Activated CD4-positive, CD25-positive, alpha-beta regulatory T cell (primary cell): ENCODE measurements around the gene LIPC.

Experiments
- DNase-seq, 4 experiments: peaks; one replicate each; lab custom pipeline; 2025; lab: John Stamatoyannopoulos, UW

The LIPC gene

GRCh38 chr15:58406811-58407210 is 25.0 kb upstream of the LIPC start:
- DNase-seq, result no peak

DNA sequence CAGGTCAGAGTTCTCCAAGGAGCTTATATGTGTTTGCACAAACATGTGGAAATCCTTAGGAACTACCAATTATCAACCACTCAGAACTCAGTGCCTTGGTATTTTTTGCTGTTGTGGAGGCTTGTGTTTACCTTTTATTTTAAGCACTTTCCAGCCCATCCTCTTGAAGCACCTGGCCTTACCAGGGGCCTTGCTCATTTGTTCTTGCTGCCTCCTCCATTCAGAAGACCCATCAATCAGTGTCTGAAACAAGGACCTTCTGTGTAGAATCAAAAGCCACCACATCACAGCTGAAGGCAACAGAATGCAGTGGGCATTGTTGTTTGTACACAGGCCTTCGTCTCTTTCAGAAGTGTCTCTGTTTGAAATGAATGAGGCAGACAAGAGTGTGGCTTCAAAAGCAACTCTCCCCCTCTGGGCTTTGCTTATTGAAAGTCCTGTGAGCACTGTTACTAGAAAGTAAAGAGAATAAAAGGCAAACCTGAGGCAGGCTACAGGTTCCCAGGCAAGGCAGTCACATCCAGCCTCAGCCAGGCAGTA is 24.5 kb upstream of the LIPC start:
- DNase-seq, result no peak

DNA sequence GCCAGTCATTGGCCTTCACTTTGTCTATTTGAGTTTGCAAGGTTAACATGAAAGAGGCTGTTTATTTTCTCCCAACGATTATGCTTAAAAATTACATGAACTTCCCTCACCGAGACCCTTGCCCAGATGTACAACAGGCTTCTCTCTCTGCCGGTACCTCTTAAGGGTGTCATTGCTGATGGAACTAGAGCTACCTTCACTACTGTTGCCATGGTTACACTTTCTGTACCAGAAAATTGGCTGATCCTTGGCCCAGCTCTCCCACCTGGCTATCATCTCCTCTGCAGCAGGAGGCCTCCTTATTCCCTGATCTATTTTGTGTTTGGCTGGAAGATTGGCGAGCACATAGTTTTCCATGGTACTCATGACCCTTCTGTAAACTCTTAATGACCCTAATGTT is 24.0 kb upstream of the LIPC start:
- DNase-seq, result no peak

GRCh38 chr15:58409861-58410260 is 21.9 kb upstream of the LIPC start:
- DNase-seq, result no peak

DNA sequence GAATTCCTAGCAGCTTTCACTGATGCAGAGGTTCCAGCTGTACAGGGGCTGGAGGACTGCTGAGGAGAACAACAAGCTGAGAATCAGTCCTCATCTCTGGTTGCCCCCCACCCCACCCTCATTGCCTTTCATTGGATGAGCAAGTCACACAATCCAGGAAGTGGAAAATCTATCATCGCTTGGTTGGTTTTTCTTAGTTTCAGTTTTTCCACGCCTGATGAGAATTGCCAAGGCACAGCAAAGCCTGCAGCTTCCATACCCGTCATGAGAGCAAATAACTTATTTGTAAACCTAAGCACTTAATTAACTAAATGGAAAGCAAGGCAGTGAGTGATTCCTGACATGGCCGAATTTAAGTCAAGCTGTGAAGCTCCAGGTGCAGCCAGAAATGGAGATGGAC is 21.4 kb upstream of the LIPC start:
- no peak for DNase-seq

DNA sequence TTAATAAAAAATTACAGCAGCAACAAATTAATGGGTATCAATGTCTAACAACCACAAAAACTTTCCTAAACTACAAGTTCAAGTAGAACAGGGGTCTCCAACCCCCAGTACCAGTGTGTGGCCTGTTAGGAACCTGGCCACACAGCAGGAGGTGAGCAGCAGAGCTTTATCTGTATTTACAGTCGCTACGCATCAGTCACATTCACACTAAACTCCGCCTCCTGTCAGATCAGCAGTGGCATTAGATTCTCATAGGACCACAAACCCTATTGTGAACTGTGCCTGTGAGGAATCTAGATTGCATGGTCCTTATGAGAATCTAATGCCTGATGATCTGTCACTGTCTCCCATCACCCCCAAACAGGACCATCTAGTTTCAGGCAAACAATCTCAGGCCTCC is 18.5 kb upstream of the LIPC start:
- no peak for DNase-seq

DNA sequence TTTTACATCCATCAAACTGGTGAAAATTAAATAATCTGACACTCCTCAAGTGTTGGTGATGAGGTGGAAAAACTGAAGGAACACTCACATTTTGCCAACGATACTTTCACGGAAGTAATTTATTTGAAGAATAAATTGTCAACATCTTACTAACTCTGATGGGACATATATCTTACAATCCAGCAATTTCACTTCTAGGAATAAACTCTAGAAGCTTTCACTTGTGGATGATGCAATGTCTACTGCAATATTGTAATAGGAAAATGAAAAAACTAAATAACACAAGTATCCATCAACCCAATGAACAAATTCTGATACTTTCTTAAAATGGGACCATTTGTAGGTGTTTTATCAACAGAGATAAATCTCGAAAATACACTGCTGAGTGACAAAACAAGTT is 16.2 kb upstream of the LIPC start:
- DNase-seq, result no peak

DNA sequence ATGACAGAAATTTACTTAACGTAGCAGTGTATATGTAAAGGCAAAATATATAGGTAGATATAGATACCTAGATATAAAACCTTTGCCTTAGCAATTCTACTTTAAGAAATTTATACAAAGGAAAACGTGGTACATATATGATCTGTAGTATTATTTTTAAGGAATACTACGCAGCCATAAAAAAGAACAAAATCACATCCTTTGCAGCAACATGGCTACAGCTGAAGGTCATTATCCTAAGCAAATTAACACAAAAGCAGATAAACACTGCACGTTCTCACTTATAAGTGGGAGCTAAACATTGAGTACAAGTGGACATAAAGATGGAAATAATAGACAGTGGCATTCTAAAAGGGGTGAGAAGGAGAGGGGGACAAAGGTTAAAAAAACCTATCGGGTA is 14.8 kb upstream of the LIPC start:
- no peak for DNase-seq

- no peak for DNase-seq
These were observed 13.7 kb upstream of the LIPC start for GRCh38 chr15:58418135-58418534.

- DNase-seq, result no peak
These were observed 11.8 kb upstream of the LIPC start for GRCh38 chr15:58419803-58420524.

GRCh38 chr15:58420579-58421043 is 11.2 kb upstream of the LIPC start:
- no peak for DNase-seq

DNA sequence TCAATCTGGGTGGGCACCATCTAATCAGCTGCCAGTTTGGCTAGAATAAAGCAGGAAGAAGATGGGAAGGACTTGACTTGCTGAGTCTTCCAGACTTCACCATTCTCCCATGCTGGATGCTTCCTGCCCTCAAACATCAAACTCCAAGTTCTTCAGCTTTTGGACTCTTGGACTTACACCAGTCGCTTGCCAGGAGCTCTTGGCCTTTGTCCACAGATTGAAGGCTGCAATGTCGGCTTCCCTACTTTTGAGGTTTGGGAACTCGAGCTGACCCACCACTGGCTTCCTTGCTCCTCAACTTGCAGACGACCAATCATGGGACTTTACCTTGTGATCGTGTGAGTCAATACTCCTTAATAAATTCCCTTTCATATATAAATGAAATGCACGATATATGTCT is 8.6 kb upstream of the LIPC start:
- DNase-seq, result no peak

- no peak for DNase-seq
These were observed 7.8 kb upstream of the LIPC start for GRCh38 chr15:58423831-58424608.

DNA sequence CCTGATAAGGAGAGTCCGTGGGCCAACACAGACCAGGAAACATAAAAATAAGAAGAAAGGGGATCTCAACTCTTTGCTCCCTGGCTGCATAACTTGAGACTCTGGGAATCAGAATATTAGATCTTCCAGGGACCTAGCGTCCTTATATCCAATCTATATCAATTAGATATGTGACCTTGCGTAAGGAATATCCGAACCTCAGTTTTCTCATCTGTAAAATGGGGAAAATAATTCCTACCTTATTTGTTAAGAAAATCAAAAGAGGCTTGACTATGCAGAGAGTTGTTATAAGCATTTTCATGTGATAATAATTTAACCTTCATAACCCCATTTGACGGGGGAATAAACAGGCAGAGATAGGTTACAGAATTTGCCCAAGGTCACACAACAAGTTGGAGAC is 7.1 kb upstream of the LIPC start:
- DNase-seq, result no peak

GRCh38 chr15:58425185-58425584 is 6.6 kb upstream of the LIPC start:
- no peak for DNase-seq

DNA sequence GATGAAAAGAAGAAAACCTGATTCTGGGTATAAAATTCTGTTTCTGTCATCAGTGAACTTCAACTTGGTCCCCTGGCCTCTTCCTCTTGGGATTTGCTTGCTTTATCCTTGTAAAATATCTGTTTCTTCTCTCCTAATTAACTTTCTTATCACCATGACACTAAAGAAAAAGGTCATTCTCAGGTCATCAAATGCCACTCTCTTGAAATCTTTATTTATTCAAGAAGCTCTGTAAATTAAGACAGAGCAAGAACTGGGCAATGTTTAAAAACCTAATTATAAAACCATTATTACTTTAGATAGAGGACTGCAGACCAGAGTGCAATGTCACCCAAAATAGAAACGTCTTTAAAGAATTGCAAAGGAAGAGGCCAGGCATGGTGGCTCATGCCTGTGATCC is 6.0 kb upstream of the LIPC start:
- no peak for DNase-seq

DNA sequence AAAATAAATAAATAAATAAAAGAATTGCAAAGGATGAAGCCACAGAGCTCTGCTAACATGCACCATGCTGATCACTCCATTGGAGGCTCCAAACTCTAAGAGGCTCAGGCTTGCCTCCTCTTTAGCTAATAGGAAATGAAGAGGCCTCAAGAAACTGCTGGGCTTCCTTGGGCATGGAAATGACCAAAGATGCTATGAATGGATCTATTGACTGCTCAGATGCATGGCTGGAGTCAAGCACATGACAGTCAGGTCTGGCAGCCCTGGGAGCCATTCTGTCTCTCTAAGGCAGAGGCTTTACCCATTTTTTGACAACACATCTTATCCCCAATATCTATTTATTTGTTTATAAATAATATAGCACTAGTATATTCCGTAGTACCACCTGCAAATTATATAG is 5.3 kb upstream of the LIPC start:
- no peak for DNase-seq

GRCh38 chr15:58427987-58428386 is 3.8 kb upstream of the LIPC start:
- DNase-seq, result no peak

DNA sequence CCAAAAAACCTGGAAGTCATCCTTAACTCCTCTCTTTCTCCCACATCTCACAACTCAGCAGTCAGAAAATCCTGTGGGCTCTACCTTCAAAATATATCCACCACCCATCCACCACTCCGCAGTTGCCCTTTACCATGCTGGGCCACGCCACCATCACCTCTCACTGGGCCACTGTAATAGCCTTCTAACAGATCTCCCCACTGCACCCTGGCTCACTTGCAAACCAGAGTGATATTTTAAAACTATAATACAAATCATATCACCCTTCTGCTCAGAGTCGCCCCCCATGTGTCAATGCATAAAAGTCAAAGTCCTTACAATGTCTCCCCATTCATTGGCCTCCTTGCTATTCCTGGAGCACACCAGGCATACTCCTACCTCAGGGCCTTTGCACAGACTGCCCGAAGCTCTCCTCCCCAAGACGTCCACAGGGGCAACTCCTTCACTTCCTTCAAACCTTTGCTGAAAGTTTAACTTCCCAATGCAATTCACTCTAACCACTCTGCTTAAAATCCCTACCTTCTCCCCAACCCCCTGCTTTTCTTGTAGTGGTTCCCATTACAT is 1.5 kb upstream of the LIPC start:
- DNase-seq, result no peak

DNA sequence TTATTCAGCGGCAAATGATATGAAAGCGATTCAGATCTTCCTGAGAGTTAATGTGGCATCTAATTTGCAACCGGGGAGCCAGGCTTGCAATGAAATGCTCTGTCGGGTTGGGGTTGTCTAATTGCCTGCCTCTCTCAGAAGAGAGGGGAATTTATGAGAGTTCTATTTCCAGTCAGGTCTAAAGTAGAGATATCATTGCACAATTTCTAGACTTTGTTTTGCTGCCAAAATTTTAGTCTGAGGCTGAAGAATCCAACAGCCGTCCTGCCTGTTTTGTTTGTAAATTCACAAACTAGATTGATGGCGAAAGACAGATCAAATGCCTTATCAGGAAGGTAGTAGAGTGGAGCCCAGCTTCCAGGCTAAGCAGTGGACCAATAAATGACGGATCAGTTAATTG is 610 bp downstream of the LIPC start:
- no peak for DNase-seq

DNA sequence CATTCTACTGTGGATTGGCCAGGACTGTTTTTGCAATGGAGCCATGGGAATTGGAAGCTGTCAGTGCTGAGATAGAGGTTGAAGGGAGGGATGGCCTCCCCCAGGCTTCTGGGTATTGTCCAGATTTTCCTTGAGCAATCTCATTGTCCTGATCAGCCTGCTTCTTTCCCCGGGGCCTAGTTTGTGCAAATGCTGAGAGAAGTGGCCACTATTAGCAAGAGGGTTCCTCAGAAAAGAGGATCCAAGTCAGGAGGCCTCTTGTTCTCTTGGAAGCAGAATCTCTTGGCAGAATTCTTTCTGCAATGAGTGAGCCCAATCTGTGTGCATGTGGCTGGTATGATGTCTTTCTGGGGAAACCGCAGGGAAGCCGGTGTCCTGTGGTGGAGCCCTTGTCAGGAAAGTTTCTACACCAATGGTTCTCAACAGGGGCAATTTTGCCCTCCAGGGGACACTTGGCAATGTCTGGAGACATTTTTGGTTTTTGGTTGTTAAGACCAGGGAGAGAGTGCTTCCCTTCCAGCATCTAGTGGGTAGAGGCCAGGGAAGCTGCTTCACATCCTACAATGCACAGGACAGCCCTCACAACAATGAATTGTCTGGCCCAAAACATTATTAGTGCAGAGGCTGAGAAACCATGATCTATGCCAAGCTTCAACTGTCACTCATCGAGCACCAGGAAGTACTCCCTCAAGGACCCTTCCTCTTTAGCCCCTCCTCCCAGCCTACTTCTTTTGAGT is 2.0 kb downstream of the LIPC start:
- DNase-seq, result no peak

DNA sequence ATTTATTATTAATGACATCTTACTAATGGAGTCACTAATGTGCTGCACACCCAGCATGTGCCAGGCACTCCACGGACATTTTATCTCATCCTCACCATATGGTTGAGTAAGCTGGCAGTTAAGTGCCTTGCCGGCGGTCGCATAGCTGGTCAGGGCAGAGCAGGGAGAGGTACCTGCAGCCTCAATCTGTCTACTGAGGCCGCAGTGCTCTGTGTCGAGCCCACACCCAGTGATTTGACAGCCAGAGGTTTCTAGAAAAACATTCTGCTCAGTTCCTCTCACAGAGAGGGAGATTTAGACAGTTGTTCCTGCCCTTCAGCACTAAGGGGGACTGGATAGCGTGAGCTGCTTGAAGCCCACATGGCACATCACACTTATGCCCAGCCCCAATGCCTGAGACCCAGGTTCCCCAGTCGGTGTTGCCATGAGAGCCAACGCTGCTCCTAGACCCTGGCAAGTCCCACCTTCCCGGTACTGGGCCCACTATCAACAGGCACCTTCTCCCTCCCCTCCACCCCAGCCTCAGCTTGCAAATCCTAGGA is 2.6 kb downstream of the LIPC start:
- DNase-seq, result no peak
